Duodenal mucosa (tissue), 2 donors: ENCODE results near the gene CT45A6.
"Not testable (repeated sequence)": the region's sequence is repeated elsewhere in the genome, so short reads cannot be mapped to it uniquely, and the experiment has no call there.

ENCODE experiments used
- H3K27ac ChIP-seq: one replicate; pipeline ENCODE4 v1.7.0; 2013; ENCODE audit warnings: low read depth, low read length
- H3K27me3 ChIP-seq, 2 donors: one replicate each; pipeline ENCODE4 v1.7.0; 2013; ENCODE audit warnings: low read length in 2 of 2, control low read depth in 1 of 2; ENCODE audit not compliant: insufficient read depth in 2 of 2, control insufficient read depth in 1 of 2
- H3K36me3 ChIP-seq, 2 donors: one replicate each; pipeline ENCODE4 v1.7.0; 2013; ENCODE audit warnings: low read length in 2 of 2, control low read depth in 1 of 2; ENCODE audit not compliant: insufficient read depth in 2 of 2, control insufficient read depth in 1 of 2
- H3K4me1 ChIP-seq, 2 donors: one replicate each; pipeline ENCODE4 v1.7.0; 2013; ENCODE audit warnings: low read length in 2 of 2, control low read depth in 1 of 2; ENCODE audit not compliant: insufficient read depth in 2 of 2, control insufficient read depth in 1 of 2
- H3K4me3 ChIP-seq, 2 donors: one replicate each; pipeline ENCODE4 v1.7.0; 2013; ENCODE audit warnings: low read length in 2 of 2, low read depth in 1 of 2
- H3K9ac ChIP-seq, 2 donors: one replicate each; pipeline ENCODE4 v1.7.0; 2013; ENCODE audit warnings: low read length in 2 of 2, low read depth in 1 of 2
- H3K9me3 ChIP-seq, 2 donors: one replicate each; pipeline ENCODE4 v1.7.0; 2013; ENCODE audit warnings: low read length in 2 of 2, control low read depth in 1 of 2; ENCODE audit not compliant: control insufficient read depth in 1 of 2

Gene CT45A6

GRCh38 chrX:135802687-135803086 lies at the start of gene CT45A6:
CT45A6 (minus strand) TSS chrX:135802787; CDS start chrX:135798993, 3,794 bp downstream.
- H3K4me1 ChIP-seq, H3K4me3 ChIP-seq, H3K27ac ChIP-seq, H3K27me3 ChIP-seq, H3K9ac ChIP-seq, H3K36me3 ChIP-seq, H3K9me3 ChIP-seq: not testable (repeated sequence)

- H3K4me3 ChIP-seq, H3K27ac ChIP-seq, H3K9ac ChIP-seq, H3K9me3 ChIP-seq, H3K4me1 ChIP-seq, H3K27me3 ChIP-seq, H3K36me3 ChIP-seq: not testable (repeated sequence)
Observed at GRCh38 chrX:135837180-135837579, 34.6 kb upstream of the CT45A6 start, which contains the start of gene CT45A7. CT45A7 (minus strand) TSS chrX:135837280; CDS start chrX:135833533, 3,747 bp downstream.

GRCh38 chrX:135819912-135820311 lies 17.3 kb upstream of the CT45A6 start, which contains the start of gene CT45A2:
CT45A2 (minus strand) TSS chrX:135820012; CDS start chrX:135816265, 3,747 bp downstream.
- not testable (repeated sequence) for H3K27ac ChIP-seq, H3K4me1 ChIP-seq, H3K9ac ChIP-seq, H3K36me3 ChIP-seq, H3K4me3 ChIP-seq, H3K27me3 ChIP-seq, H3K9me3 ChIP-seq

GRCh38 chrX:135785403-135785802 lies 17.2 kb downstream of the CT45A6 start, which contains the start of gene CT45A5:
CT45A5 (minus strand) TSS chrX:135785503; CDS start chrX:135781729, 3,774 bp downstream.
- H3K4me3 ChIP-seq, H3K9me3 ChIP-seq, H3K9ac ChIP-seq, H3K27me3 ChIP-seq, H3K27ac ChIP-seq, H3K4me1 ChIP-seq, H3K36me3 ChIP-seq: not testable (repeated sequence)

- H3K27ac ChIP-seq, H3K4me1 ChIP-seq, H3K36me3 ChIP-seq, H3K9ac ChIP-seq, H3K27me3 ChIP-seq, H3K4me3 ChIP-seq, H3K9me3 ChIP-seq: not testable (repeated sequence)
Observed at GRCh38 chrX:135768091-135768490, 34.5 kb downstream of the CT45A6 start, which contains the start of gene CT45A3. CT45A3 (minus strand) TSS chrX:135768191; CDS start chrX:135764444, 3,747 bp downstream.

GRCh38 chrX:135744739-135745138 lies 57.8 kb downstream of the CT45A6 start:
- not testable (repeated sequence) for H3K4me3 ChIP-seq, H3K9me3 ChIP-seq, H3K27me3 ChIP-seq, H3K4me1 ChIP-seq, H3K9ac ChIP-seq, H3K27ac ChIP-seq, H3K36me3 ChIP-seq
